Dendritic cell treated with granulocyte-macrophage colony-stimulating factor and Interleukin-4, amounts not matched to agents 40 ng/mL and 50 ng/mL, for 4 days (primary cell): ENCODE data around the gene ERCC6L.

ENCODE experiments used
- H3K27ac Mint-ChIP-seq: one replicate; pipeline ENCODE4 v1.8.0; 2022; ENCODE audit warnings: mild to moderate bottlenecking, mixed read lengths
- H3K27me3 Mint-ChIP-seq: one replicate; pipeline ENCODE4 v1.8.0; 2022; ENCODE audit warnings: mild to moderate bottlenecking, mixed read lengths
- H3K36me3 Mint-ChIP-seq: one replicate; pipeline ENCODE4 v1.8.0; 2022; ENCODE audit warnings: low read depth, mixed read lengths
- H3K4me1 Mint-ChIP-seq: one replicate; pipeline ENCODE4 v1.8.0; 2022; ENCODE audit warnings: low read depth, mixed read lengths
- H3K4me3 Mint-ChIP-seq: one replicate; pipeline ENCODE4 v1.8.0; 2022; ENCODE audit warnings: mild to moderate bottlenecking, moderate library complexity, mixed read lengths
- H3K9me3 Mint-ChIP-seq: one replicate; pipeline ENCODE4 v1.8.0; 2022; ENCODE audit warnings: mixed read lengths
- intact Hi-C: fragments of 100-400 bp; cut with micrococcal nuclease; formaldehyde crosslinking; loops from one replicate; pipeline ENCODE4 v1.15.0; 2022

ERCC6L gene, protein sequence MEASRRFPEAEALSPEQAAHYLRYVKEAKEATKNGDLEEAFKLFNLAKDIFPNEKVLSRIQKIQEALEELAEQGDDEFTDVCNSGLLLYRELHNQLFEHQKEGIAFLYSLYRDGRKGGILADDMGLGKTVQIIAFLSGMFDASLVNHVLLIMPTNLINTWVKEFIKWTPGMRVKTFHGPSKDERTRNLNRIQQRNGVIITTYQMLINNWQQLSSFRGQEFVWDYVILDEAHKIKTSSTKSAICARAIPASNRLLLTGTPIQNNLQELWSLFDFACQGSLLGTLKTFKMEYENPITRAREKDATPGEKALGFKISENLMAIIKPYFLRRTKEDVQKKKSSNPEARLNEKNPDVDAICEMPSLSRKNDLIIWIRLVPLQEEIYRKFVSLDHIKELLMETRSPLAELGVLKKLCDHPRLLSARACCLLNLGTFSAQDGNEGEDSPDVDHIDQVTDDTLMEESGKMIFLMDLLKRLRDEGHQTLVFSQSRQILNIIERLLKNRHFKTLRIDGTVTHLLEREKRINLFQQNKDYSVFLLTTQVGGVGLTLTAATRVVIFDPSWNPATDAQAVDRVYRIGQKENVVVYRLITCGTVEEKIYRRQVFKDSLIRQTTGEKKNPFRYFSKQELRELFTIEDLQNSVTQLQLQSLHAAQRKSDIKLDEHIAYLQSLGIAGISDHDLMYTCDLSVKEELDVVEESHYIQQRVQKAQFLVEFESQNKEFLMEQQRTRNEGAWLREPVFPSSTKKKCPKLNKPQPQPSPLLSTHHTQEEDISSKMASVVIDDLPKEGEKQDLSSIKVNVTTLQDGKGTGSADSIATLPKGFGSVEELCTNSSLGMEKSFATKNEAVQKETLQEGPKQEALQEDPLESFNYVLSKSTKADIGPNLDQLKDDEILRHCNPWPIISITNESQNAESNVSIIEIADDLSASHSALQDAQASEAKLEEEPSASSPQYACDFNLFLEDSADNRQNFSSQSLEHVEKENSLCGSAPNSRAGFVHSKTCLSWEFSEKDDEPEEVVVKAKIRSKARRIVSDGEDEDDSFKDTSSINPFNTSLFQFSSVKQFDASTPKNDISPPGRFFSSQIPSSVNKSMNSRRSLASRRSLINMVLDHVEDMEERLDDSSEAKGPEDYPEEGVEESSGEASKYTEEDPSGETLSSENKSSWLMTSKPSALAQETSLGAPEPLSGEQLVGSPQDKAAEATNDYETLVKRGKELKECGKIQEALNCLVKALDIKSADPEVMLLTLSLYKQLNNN

DNA sequence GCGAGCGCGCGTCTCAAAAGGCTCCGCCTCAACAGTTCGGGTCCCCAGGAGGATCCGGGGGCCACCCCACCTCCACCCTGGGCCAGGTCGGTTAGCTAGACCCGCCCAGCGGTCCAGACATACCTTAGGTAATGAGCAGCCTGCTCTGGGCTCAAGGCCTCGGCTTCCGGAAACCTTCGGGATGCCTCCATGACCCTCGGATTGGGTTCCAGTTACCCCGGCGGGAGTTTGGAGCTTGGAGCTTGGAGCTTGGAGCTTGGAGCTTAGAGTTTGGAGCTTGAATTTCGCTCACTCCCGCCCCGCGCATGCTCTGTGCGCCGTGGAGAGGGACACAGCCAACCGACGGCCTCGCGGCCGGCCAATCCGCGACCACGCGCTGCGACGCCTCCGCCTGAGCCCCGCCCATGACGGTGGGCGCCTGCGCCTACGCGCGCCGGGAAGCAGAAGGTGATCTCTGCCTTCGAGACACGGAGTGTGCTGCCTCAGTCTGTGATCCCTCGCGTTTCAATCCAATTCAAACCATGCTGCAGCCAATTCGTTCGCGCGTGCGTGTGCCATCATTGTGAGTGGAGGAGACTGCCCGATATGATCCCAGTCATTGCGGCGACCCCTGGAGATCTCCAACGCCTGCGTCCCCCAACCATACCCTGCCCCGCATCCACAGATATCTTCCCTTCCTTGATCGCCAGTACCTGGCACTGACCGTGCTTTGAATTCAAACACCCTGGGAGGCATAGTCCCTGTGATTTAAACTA, at the start of gene ERCC6L:
Gene ERCC6L (minus strand): TSS at position 307 of the 755 bp plus-strand sequence. CDS start 116 bp downstream, at position 191.
- Mint-ChIP-seq H3K4me1 (no peaks in the 10 kb centered on the region), H3K36me3 (no peaks in the 10 kb centered on the region), H3K4me3 (peak within 1 kb of the TSS; percentile 70), H3K27me3 (no peaks in the 10 kb centered on the region), H3K27ac (peak within 1 kb of the TSS; percentile 37), H3K9me3 (no peaks in the 10 kb centered on the region)
- intact Hi-C loops = no loop called here

DNA sequence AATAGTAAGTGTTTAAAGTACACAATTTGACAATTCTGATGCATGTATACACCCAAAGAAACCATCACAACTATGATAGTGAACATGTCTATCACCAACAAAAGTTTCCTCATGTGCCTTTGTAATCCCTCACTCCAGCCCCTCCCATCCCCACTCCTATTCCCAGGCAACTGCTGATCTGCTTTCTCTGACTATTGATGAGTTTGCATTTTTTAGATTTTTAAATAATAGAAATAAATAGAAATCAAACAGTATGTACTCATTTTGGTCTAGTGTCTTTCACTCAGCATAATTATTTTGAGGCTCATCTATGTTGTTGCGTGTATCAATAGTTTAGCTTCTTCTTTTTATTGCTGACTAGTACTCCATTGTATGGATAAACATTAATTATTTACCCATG, 43.5 kb upstream of the ERCC6L start:
- no peaks in the 10 kb centered on the region for H3K4me1 Mint-ChIP-seq
- intact Hi-C loops = no loop called here
- H3K27ac Mint-ChIP-seq = no peak overlapping the region
- H3K27me3 Mint-ChIP-seq = peaks cover 19% of the 10 kb centered on the region
- H3K36me3 Mint-ChIP-seq = no peaks in the 10 kb centered on the region
- no peaks in the 10 kb centered on the region for H3K9me3 Mint-ChIP-seq
- no peak overlapping the region for H3K4me3 Mint-ChIP-seq

GRCh38 chrX:72280321-72280845, 41.6 kb upstream of the ERCC6L start:
- H3K9me3 Mint-ChIP-seq = no peaks in the 10 kb centered on the region

GRCh38 chrX:72276478-72276953, 37.7 kb upstream of the ERCC6L start:
- Mint-ChIP-seq H3K4me3 (peak overlapping the region; percentile 82), H3K9me3 (no peaks in the 10 kb centered on the region), H3K4me1 (peaks cover 29% of the 10 kb centered on the region), H3K36me3 (peaks cover 52% of the 10 kb centered on the region), H3K27me3 (peaks cover 16% of the 10 kb centered on the region), H3K27ac (peak overlapping the region; percentile 90)
- intact Hi-C loops = no loop called here

More at GRCh38 chrX:72280321-72280845, 41.6 kb upstream of the ERCC6L start:
- intact Hi-C loops = no loop called here
- no peak overlapping the region for H3K4me3 Mint-ChIP-seq
- H3K27me3 Mint-ChIP-seq = peaks cover 19% of the 10 kb centered on the region
- H3K27ac Mint-ChIP-seq = no peak overlapping the region
- H3K4me1 Mint-ChIP-seq = no peaks in the 10 kb centered on the region
- H3K36me3 Mint-ChIP-seq = peaks cover 14% of the 10 kb centered on the region

- Mint-ChIP-seq H3K4me3 (no peak overlapping the region), H3K36me3 (peaks cover 70% of the 10 kb centered on the region), H3K27me3 (peaks cover 8% of the 10 kb centered on the region), H3K27ac (no peak overlapping the region), H3K9me3 (no peaks in the 10 kb centered on the region), H3K4me1 (peaks cover 30% of the 10 kb centered on the region)
- intact Hi-C loops = no loop called here
Observed at GRCh38 chrX:72274526-72274925, 35.7 kb upstream of the ERCC6L start.

DNA sequence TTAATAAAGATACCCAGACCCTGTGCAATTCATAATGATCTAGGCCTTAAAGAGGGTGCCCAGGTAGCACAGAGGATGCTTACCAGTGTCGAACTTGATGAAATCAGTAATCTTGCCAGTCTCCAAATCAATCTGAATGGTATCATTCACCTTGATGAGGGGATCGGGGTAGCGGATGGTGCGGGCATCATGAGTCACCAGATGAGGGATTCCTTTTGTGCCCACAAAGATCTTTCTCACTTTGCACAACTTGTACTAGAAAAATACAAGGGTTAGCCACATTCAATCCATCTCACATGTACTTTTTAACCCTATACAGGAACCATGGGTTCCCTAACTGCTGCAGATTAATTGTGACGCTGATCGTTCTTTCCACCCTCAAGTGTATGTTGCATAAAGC, 34.9 kb upstream of the ERCC6L start:
- Mint-ChIP-seq H3K27ac (no peak overlapping the region), H3K27me3 (peaks cover 3% of the 10 kb centered on the region), H3K4me3 (no peak overlapping the region), H3K4me1 (peaks cover 30% of the 10 kb centered on the region), H3K9me3 (no peaks in the 10 kb centered on the region), H3K36me3 (peaks cover 78% of the 10 kb centered on the region)
- intact Hi-C loops = no loop called here

GRCh38 chrX:72272868-72273267, 34.0 kb upstream of the ERCC6L start:
- Mint-ChIP-seq H3K4me1 (peaks cover 30% of the 10 kb centered on the region), H3K9me3 (no peaks in the 10 kb centered on the region), H3K36me3 (peaks cover 86% of the 10 kb centered on the region), H3K27me3 (no peaks in the 10 kb centered on the region), H3K4me3 (no peak overlapping the region), H3K27ac (no peak overlapping the region)
- intact Hi-C loops = no loop called here

- intact Hi-C loops = no loop called here
- no peak overlapping the region for H3K4me3 Mint-ChIP-seq
- peaks cover 30% of the 10 kb centered on the region for H3K4me1 Mint-ChIP-seq
Observed at GRCh38 chrX:72271812-72272211, 33.0 kb upstream of the ERCC6L start.

GRCh38 chrX:72271091-72271788, 32.4 kb upstream of the ERCC6L start:
- no peak overlapping the region for H3K27ac Mint-ChIP-seq
- no peaks in the 10 kb centered on the region for H3K9me3 Mint-ChIP-seq
- H3K4me1 Mint-ChIP-seq = peaks cover 30% of the 10 kb centered on the region
- no peak overlapping the region for H3K4me3 Mint-ChIP-seq
- intact Hi-C loops = no loop called here
- peaks cover 83% of the 10 kb centered on the region for H3K36me3 Mint-ChIP-seq
- no peaks in the 10 kb centered on the region for H3K27me3 Mint-ChIP-seq

More at GRCh38 chrX:72271812-72272211, 33.0 kb upstream of the ERCC6L start:
- Mint-ChIP-seq H3K36me3 (peaks cover 87% of the 10 kb centered on the region), H3K27me3 (no peaks in the 10 kb centered on the region), H3K27ac (no peak overlapping the region), H3K9me3 (no peaks in the 10 kb centered on the region)

- Mint-ChIP-seq H3K4me1 (peaks cover 30% of the 10 kb centered on the region), H3K36me3 (peaks cover 76% of the 10 kb centered on the region), H3K27me3 (no peaks in the 10 kb centered on the region), H3K4me3 (no peak overlapping the region), H3K27ac (no peak overlapping the region), H3K9me3 (no peaks in the 10 kb centered on the region)
- intact Hi-C loops = no loop called here
Observed at GRCh38 chrX:72270316-72270866, 31.6 kb upstream of the ERCC6L start.

- Mint-ChIP-seq H3K4me3 (no peak overlapping the region), H3K4me1 (peaks cover 24% of the 10 kb centered on the region)
Observed at GRCh38 chrX:72269671-72270251, 30.9 kb upstream of the ERCC6L start.

More at GRCh38 chrX:72269671-72270251, 30.9 kb upstream of the ERCC6L start:
- Mint-ChIP-seq H3K27ac (no peak overlapping the region), H3K9me3 (no peaks in the 10 kb centered on the region), H3K27me3 (no peaks in the 10 kb centered on the region), H3K36me3 (peaks cover 70% of the 10 kb centered on the region)
- intact Hi-C loops = no loop called here
